NB4 (cell line): ENCODE data around the gene PCCA.
"Not testable (repeated sequence)": the region's sequence is repeated elsewhere in the genome, so short reads cannot be mapped to it uniquely, and the experiment has no call there.

Experiments
- DNase-seq: peaks from one replicate; pipeline ENCODE4 v3.0.0; 2010; ENCODE audit warnings: low read depth
- H3K4me3 ChIP-seq: one replicate; pipeline ENCODE4 v1.5.1; 2011; ENCODE audit warnings: mild to moderate bottlenecking, low read depth, low read length, moderate library complexity
- CTCF ChIP-seq: IDR thresholded peaks from one replicate; pipeline ENCODE4 v1.5.1; 2012; ENCODE audit warnings: low read depth, low read length
- MYC ChIP-seq: IDR thresholded peaks from 2 replicates; pipeline ENCODE4 v1.6.1; 2011; ENCODE audit warnings: low read depth, low read length
- POLR2A ChIP-seq: IDR thresholded peaks from 2 replicates; pipeline ENCODE4 v1.6.1; 2011; ENCODE audit warnings: mild to moderate bottlenecking; ENCODE audit not compliant: insufficient read length; ENCODE audit errors: extremely low read depth
- TF ChIP-seq, protein P1 (sequence below): IDR thresholded peaks from 2 replicates; pipeline ENCODE4 v1.6.1; 2011; ENCODE audit warnings: low read depth, low read length

The PCCA gene

GRCh38 chr13:100564444-100565223, 475.7 kb downstream of the PCCA start:
- no peak for DNase-seq
- no peak overlapping the region for H3K4me3 ChIP-seq
- TF ChIP-seq, protein P1, sequence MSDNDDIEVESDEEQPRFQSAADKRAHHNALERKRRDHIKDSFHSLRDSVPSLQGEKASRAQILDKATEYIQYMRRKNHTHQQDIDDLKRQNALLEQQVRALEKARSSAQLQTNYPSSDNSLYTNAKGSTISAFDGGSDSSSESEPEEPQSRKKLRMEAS: no peak
- no peak for TF ChIP-seq MYC

DNA sequence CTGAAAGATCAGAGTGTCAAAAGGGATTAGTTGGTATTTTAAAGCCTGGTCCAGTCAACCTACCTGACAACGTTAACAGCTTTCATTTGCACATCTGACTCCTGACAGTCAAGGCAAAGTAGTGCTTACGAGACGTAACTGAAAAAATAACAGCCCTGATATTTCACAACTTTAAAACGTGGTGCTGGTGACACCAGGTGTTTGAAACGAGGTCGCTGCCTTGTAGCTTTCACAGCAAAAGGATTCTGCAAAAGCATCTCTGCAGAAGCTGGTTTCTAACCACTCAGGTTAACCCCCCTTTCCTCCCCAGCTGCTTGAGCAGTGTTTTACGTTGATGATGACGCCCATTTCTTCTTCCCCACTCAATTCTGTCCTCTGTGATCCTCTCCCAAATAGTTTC, 476.4 kb downstream of the PCCA start:
- no peak for DNase-seq
- TF ChIP-seq, protein P1: no peak
- TF ChIP-seq CTCF (no peak), MYC (no peak), POLR2A (no peak)
- H3K4me3 ChIP-seq: no peak overlapping the region

GRCh38 chr13:100566543-100566942, 477.6 kb downstream of the PCCA start:
- no peak for TF ChIP-seq CTCF
- TF ChIP-seq POLR2A: no peak
- TF ChIP-seq MYC: no peak
- TF ChIP-seq, protein P1: no peak
- no peak overlapping the region for H3K4me3 ChIP-seq
- DNase-seq: no peak

DNA sequence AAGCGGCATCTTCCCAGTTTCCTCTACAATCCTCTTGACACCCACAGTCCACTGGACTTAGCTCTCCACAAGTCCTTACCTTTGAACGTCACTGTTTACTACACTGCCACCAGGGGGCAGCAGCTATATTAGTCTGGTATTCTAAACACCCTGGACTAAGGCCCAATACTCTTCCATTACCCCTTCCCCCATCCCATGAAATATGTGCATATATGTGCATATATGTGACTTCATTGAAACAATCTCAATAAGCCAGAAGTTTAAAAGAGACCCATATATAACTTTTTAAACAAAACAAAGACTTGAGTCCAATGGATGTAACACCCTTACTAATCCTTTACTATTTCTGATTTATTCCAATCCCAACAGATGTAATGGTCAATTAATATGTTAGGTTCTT, 484.2 kb downstream of the PCCA start:
- H3K4me3 ChIP-seq: no peak overlapping the region
- TF ChIP-seq CTCF: peak; percentile 79
- TF ChIP-seq, protein P1: no peak
- TF ChIP-seq MYC: no peak
- no peak for TF ChIP-seq POLR2A
- DNase-seq: peak; percentile 82

DNA sequence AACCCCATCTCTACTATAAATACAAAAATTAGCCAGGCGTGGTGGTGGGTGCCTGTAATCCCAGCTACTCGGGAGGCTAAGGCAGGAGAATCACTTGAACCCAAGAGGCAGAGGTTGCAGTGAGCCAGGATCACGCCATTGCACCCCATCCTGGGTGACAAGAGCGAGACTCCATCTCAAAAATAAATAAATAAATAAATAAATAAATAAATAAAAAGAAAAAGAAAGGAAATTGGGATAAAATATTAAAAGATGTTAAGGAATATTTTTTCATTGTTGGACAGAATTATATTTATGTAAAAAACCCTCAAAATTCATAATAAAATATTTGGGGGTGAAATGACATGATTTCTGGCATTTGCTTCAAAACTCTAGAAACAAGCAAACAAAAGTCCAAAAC, 488.3 kb downstream of the PCCA start:
- not testable (repeated sequence) for H3K4me3 ChIP-seq, DNase-seq
